PC-9 (cell line): ENCODE results near the gene DICER1.

Experiments
- EZH2 ChIP-seq: fragments of 200-600 bp; sonication (generic); IDR thresholded peaks from 2 replicates; pipeline ENCODE4 v1.8.0; 2017; ENCODE audit warnings: antibody characterized with exemption, low read depth
- TF ChIP-seq, protein P1 (sequence below): fragments of 200-600 bp; sonication (generic); conservative IDR thresholded peaks from 2 replicates; pipeline ENCODE4 v1.6.1; 2017; ENCODE audit warnings: mixed run types, antibody characterized with exemption, mild to moderate bottlenecking, moderate library complexity

DNA sequence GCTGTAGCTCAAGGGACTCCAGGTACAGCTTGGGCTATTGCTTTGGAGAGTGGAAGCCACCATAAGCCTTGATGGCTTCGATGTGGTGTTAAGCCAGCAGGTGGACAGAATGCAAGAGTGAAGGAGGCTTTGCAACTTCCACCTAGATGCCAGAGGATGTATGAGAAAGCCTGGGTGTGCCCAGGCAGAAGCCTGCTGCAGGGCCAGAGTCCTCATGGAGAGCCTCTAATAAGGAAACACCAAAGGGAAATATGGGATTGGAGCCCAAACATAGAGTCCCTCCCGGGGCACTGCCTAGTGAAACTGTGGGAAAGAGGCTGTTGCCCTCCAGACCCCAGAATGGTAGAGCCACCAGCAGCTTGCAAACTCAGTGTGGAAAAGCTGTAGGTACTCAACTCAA lies 9.8 kb upstream of the DICER1 start:
- TF ChIP-seq EZH2, result no peak
- TF ChIP-seq, protein P1, sequence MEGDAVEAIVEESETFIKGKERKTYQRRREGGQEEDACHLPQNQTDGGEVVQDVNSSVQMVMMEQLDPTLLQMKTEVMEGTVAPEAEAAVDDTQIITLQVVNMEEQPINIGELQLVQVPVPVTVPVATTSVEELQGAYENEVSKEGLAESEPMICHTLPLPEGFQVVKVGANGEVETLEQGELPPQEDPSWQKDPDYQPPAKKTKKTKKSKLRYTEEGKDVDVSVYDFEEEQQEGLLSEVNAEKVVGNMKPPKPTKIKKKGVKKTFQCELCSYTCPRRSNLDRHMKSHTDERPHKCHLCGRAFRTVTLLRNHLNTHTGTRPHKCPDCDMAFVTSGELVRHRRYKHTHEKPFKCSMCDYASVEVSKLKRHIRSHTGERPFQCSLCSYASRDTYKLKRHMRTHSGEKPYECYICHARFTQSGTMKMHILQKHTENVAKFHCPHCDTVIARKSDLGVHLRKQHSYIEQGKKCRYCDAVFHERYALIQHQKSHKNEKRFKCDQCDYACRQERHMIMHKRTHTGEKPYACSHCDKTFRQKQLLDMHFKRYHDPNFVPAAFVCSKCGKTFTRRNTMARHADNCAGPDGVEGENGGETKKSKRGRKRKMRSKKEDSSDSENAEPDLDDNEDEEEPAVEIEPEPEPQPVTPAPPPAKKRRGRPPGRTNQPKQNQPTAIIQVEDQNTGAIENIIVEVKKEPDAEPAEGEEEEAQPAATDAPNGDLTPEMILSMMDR, result no peak
